Brain pericyte (primary cell): ENCODE results near the gene SMIM23.

Source experiments
- DNase-seq: peaks from one replicate; pipeline ENCODE4 v3.0.0-alpha.2; 2012; ENCODE audit warnings: low read depth, low spot score

SMIM23 gene

DNA sequence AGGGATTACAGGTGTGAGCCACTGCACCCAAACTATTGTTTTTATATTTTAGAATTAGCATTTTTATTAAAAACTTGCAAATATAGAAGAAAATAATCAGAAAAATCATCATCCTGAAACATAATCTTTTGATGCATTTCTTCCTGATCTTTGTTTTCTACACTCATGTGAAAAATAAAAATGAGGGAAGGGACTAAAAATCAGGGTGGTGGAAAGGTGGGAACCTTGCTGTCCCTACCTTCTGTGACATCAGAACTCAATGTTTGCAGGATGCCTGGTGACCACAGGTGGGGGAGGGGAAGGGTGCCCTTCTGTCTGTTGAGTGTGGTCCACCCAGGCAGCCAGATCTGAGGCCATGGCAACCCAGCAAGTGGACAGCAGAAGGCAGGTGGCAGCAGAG, at the start of gene SMIM23:
SMIM23 (plus strand) TSS at position 301 of the 400 bp plus-strand sequence; CDS start at position 356, 55 bp downstream.
- no peak for DNase-seq

DNA sequence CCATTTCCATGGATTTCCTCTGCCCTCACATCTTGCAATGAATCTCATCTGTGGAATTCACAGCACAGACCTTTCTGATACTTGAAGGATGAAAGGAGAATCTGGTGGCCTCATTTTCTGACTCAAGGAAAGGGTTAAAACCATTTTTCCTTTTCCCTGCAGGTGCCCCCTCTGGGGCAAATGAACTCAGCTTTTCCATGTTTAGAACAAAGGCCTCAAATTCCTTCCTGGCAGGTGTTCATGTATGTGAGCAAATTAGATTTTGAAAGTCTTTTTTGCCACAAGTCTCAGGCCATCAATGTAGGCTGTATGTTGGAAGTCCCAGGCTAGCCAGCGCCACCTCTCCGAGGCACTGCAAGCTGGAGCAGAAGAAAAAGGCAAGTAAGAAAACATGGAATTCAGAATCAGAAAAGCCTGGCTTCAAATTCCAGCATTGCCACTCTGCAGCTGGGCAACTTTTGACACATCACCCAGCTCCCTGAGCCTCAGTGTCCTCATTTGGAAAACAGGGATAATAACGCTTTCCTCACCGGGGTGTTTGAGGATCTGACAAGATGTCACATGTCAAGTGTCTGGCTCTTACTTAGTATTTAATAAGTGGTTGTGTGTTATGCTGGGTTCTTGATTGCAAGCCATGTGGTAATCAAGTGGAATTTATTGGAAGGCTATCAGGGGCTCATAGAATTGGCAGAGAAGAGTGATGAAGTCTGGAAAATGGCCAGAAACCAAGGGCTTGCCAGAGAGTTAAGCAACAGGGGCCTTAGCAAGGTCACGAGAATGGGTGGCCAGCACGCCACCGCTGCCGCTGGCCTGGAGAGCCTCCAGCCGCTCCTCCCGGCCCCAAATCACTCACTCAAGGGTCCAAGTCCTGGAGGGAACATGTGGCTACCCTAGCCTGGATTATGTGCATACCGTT, 48.4 kb upstream of the SMIM23 start:
- no peak for DNase-seq

DNA sequence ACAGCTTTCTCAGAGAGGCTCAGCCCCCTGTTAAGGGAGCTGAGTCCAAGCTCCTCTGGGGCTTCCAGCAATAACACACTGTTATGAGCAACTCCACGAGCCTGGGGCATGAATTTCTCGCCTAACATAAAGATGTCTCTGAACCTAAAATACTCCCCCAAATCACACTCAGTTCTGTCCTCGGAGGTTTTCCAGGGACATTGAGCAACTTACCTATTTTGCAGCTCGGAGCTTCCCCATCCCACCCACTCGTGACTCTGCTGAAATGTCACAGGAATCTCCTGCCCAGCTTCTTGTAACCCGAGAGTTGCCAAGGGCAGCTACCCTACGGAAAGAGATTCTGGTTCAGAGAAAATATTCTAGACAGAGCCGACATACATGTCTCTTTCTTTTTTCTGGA, 47.1 kb upstream of the SMIM23 start:
- DNase-seq: no peak

GRCh38 chr5:171739271-171739670, 46.3 kb upstream of the SMIM23 start:
- DNase-seq: no peak

- no peak for DNase-seq
These were observed 42.1 kb upstream of the SMIM23 start for GRCh38 chr5:171743436-171744076.

GRCh38 chr5:171744264-171744663, 41.4 kb upstream of the SMIM23 start:
- DNase-seq: no peak

DNA sequence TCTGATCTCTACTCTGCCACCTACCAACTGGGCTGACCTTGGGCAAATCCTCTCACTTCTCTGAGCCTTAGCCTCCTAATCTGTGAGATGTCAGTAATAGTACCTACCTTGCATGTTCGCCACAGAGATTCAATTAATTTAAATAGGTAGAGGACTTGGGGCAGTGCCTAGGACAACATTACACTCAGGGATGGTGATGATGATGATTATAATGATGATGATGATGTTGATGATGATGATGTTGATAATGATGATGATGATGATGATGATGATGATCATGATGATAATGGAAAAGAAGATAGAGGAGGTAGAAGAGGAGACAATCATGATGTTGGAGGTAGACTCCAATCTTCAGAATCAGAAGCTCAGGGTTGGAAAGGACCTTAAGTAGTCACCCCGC, 40.7 kb upstream of the SMIM23 start:
- DNase-seq: no peak

DNA sequence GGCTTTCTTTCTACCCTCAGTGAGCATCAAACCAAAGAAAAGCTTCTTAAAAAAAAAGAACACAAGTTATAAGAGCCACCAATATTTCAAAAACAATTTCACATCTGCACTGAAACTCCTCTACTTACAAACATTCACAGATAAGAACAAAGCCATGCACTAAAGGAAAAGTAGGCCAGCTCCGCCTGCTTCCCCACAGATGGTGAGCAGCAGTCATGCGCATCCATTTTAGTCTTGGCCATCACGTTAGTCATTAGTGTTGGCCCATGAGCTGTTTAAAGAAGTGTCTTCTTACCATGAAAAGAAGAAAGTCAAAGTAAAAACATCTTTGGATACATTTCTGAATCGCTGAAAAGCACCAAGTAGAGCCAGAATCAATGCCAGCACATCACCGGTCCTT, 40.0 kb upstream of the SMIM23 start:
- no peak for DNase-seq

- DNase-seq: no peak
These were observed 38.4 kb upstream of the SMIM23 start for GRCh38 chr5:171747061-171747859.

- no peak for DNase-seq
These were observed 36.9 kb upstream of the SMIM23 start for GRCh38 chr5:171748720-171749119.

DNA sequence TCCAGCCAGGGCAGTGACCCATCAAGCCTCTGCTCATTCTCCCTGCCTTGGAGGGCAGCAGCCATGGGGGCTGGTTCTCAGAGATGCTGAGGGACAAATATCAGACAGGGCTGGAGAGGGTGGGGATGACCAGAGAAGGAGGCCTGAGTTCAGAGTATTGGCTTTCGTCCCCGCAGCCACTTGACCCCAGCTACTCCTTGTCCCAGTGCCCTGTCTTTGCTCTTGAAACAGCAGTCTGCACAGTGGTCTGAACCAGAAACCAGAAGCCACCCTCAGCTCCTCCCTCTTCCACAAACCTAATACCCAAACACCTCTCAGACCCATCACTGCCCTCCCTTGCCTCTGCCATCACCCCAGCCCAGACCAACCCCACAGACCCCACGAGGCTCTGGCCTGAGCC, 36.3 kb upstream of the SMIM23 start:
- no peak for DNase-seq

GRCh38 chr5:171750311-171750788, 35.3 kb upstream of the SMIM23 start:
- no peak for DNase-seq

DNA sequence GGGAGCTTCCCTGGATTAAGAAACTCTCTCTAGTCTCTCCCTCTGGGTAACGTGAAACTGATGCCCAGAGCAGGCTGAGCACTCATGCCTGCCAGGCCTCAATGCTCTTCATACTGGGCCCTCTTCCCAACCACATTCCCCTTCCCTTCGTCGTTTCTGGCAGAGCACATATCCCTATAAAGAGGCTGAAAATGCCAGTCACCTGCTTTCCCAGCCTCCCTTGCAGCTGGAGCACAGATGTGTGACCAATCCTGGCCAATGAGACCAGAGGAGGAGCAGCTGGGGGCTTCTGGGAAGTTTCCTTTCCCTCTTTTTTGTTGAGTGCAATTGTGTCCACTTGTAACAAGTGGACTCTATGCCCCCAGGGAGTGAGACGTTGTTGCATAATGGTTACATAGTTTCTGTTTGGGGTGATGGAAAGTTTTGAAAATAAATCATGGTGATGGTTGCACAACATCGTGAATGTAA, 30.2 kb upstream of the SMIM23 start:
- DNase-seq: no peak

DNA sequence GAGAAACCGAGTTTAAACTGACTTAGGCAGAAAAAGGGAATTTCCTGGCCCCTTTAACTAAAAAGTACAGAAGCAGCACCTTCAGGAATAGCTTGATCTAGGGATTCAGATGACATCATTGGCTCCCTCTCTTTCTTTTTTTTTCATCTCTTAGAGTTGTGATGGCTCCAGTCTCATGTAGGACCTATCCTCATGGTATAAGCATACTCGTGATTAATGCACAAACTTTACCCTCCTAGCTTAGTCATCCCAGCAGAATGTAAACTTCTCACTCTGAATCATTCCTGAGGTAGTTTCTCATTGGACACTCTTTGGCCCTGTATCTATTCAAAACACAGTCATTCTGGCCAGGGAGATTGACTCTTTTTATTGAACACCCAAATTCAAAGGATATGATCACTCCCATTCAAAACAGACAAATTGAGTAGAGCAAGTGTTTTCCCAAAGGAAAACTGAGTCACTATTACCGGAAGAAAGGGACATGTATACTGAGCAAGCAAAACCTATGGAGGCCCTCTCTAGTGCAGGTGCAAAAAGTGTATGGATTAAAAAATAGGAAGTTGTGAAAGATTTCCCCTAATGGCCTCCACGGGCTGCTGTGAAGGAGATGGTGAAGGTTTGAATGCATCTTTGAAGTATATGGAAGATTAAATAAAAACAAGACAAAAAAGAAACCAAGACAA, 27.6 kb upstream of the SMIM23 start:
- peak; percentile 5 for DNase-seq

- no peak for DNase-seq
These were observed 25.8 kb upstream of the SMIM23 start for GRCh38 chr5:171759777-171760176.

DNA sequence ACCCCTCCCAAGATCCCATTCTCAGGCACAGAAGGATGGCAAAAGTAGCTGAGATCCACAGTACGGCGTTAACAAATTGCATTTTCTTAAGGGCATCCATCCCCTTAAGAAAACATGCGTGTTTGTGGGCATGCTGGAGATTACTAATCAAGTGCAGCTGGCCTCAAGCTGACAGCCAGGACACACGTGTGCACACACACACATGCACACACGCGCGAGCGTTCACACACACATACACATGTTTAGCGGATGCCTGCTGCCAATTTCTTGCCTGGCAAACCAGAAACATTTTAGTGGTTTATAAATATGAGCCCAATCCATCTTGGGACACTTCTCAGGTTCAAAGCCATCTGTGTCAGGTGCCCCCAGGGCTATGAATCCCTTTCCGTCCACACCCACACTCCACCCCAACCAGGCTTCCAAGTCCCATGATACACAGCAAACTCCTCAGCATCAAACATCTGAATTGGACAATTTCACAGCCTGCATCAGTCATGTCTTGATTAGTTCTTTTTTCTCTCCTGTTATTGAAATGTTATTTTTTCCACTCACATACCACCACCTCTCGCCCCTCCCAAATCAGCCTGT, 23.5 kb upstream of the SMIM23 start:
- no peak for DNase-seq

GRCh38 chr5:171762903-171763302, 22.7 kb upstream of the SMIM23 start:
- DNase-seq: no peak

- no peak for DNase-seq
These were observed 21.4 kb upstream of the SMIM23 start for GRCh38 chr5:171764265-171764664.

- DNase-seq: no peak
These were observed 18.7 kb upstream of the SMIM23 start for GRCh38 chr5:171766875-171767274.

DNA sequence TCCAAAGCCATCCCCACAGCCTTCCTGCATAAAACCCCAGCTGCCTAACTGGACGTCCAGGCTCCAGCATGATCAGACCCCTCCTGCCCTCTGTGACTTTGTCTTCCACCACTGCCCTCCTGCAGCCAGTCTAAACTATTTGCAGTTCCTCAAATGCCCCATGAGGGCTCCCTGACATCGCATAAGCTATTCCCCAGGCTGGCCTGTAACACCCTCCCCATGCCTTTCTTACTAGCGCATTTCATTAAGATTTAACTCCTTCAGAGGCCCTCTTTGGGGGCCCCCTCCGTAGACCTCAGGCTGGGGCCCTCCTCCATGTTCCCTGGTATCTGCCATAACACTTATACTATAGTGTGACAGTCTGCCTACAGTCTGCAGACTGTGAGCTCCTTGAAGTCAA, 15.5 kb upstream of the SMIM23 start:
- no peak for DNase-seq

DNA sequence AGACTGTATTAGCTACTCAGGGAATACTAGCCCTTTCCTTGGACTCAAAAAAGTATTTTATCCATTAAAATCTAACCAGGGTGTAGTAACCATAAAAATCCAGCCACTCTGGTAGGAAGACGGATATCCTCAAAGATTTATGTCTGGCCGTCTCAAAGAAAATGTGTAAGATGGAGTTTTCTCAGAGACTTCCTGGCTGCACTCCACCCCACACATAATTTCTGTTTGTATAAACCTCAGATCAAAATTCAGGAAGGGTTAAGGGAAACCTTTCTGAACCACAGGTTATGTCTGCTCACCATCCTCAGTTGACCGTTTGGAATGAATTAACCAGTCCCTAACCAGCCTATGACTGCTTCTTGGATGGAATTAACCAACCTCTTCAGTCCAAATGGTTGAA, 13.8 kb upstream of the SMIM23 start:
- DNase-seq: no peak
